NCI-H187 (cell line): ENCODE data around the gene NR2F1.

Experiments used
- DNase-seq, 2 experiments: peaks; one replicate each; lab custom pipeline; 2025; lab: John Stamatoyannopoulos, UW

Gene NR2F1

DNA sequence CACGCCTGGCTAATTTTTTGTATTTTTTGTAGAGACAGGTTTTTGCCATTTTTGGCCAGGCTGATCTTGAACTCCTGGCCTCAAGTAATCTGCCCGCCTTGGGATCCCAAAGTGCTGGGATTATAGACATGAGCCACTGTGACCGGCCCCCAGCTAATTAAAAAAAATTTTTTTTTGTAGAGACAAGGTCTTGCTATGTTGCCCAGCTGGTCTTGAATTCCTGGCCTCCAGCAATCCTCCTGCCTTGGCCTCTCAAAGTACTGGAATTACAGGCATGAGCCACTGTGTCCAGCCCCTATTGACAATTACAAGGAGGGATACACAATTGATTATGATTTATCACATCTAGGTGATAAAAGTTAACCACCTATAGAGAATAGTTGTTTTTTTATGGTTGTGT lies 59.5 kb downstream of the NR2F1 start:
- DNase-seq: no peak
